GM12801 (cell line): Measurements from ENCODE around the gene APCDD1L.

ENCODE experiments used
- TF ChIP-seq, protein P1 (sequence below): IDR thresholded peaks from one replicate; pipeline ENCODE4 v1.5.1; 2011; ENCODE audit warnings: control low read depth; ENCODE audit not compliant: insufficient read length; ENCODE audit errors: extremely low read depth

APCDD1L gene

DNA sequence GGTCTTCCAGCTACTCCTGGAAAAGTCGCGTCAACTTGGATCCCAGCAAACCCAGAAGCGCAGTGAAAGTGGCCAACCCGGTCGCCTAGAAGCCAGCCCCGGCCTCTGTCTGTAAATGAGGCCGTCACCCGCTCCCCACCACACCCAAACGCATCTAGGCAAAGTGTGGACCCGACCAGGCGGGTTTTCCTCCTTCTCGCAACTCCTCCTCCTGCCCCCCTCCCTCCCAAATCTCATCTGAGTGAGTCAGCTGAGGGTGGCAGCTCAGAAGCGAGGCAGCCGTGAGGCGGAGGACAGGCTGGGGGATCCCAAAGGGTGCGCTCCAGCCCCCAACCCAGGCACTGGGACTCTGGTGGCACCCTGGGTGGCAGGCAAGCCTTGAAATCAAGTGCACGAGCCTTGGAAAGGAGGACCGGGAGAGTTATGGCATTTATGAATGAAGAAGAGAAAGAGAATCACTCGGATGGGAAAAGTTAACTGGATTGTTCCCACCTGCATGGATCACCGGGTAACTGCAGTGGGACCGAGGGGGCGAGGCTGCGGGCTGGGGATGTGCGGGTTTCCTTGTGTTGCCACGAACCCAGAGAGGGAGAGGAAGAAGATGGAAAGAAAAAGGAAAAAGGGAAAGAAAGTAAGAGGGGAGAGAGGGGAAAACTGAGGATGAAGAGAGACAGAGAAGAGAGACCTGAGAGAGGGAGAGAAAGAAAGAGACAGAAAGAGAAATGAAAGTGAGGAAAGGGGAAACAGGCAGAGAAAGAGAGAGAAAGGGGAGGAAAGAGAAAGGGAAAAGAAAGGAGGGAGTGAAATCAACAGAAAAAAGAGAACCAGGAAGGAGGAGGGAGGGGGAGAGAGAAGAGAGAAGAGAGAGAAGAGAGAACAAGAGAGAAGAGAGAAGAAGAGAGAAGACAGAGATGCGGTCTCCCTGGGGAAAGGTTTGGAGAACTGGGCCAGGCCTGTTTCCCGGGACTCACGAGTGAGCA lies at the start of gene APCDD1L:
Gene APCDD1L, minus strand, starts transcription at position 167 of the 980 bp plus-strand sequence. CDS start 692 bp downstream, outside the sequence.
- TF ChIP-seq, protein P1, sequence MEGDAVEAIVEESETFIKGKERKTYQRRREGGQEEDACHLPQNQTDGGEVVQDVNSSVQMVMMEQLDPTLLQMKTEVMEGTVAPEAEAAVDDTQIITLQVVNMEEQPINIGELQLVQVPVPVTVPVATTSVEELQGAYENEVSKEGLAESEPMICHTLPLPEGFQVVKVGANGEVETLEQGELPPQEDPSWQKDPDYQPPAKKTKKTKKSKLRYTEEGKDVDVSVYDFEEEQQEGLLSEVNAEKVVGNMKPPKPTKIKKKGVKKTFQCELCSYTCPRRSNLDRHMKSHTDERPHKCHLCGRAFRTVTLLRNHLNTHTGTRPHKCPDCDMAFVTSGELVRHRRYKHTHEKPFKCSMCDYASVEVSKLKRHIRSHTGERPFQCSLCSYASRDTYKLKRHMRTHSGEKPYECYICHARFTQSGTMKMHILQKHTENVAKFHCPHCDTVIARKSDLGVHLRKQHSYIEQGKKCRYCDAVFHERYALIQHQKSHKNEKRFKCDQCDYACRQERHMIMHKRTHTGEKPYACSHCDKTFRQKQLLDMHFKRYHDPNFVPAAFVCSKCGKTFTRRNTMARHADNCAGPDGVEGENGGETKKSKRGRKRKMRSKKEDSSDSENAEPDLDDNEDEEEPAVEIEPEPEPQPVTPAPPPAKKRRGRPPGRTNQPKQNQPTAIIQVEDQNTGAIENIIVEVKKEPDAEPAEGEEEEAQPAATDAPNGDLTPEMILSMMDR = no peak

DNA sequence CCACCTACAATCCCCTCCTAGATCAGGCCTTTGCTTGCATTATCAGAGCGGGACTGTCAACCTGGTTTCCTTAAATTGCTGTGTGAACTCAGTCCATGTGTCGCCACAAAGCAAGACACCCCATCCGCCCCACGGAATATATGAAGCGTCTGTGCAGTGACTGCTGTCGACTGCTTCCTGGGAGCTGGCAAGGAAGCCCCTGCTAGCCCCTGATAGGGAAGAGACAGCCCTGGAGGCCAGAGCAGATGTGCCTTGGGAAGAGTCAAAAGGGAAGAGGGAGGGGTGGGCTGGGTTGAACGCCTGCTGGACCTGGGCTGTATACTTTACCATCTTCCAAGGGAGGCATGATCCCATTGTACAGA lies 44.1 kb upstream of the APCDD1L start:
- TF ChIP-seq, protein P1 = no peak

DNA sequence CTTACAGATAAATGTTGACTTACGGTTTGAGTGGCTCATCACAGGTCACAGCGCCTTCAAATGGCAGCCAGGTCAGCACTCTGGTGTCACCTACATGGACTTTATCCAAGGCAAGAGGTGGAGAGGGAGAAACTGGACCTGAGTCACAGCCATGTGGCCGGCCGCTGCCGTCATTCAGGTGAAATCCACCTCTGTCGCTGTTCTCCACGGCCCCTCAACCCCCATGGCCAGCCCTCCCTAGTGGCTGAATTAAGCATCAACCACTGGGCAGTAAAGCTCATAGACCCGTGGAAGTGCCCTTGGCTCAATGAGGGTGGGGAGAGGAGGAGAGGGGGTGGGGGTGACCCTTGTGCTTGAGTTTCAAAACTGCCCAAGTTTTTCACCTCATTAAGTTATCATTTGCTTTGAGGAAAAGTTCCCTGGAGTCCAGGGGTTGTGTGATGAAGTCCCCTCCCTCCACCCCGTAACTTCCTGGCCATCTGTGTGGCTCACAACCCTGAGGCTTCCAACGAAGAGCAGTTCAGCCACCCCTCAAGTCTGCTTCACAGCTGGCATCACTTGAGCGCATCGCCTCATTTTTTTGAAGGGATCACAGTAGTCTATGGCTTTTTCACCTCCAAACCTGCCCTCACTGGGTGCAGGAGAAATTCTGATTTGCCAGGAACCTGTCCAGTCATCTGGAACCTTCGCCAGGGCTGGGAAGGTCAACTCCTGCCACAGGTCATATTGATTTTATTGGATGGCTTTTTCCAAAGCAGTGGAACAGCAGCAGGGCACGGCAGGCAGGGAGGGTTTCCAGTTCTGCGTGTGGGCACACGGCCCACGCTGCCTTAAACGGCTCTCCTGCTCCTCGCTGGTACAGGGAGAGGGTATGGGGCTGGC lies 43.5 kb upstream of the APCDD1L start:
- TF ChIP-seq, protein P1 = no peak

DNA sequence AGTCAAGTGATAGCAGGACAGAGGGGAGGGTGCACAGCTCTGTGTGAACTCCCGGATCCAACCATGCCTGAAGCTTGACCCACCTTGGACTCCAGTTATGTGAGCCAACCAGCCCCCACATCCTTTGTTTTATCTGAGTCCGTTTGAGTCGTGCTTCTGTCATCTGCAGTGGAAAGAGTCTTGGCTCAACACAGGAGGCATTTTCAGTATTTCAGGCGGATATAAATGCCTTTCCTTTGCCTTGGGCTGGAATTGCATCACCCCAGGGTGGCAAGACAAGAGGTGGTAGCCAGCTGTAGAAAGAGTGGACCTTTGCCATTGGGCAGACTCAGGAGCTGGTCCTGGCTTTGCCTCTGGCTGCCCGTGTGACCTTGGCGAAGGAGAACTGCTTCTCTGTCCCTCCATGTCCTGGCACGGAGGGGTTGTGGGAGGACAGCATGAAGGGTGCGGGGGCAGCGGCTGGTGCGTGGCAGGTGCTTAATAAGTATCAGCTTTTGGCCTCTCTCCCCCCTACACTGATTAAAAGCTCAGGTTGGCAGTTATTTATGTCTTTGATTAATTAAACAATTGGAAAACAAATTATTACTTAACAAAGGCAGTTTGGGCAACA lies 42.6 kb upstream of the APCDD1L start:
- TF ChIP-seq, protein P1 = no peak

DNA sequence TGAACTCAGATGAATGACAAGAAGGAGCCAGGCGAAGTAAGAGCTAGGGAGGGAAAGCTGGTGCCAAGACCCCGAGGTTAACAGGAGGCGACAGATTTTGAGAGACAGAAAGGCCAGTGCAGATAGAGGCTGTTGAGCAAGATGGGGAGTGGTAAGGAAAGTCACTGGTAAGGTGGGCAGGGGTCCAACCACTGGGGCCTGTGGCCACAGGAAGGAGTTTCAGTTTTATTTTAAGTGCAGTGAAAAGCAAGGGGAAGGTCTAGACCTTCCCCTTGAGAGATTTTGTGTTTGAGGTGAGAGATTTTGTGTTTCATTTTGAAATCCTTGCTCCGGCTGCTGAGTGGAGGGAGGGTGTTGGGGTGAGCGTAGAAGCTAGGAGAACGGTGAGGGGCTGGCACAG lies 41.8 kb upstream of the APCDD1L start:
- TF ChIP-seq, protein P1 = no peak

DNA sequence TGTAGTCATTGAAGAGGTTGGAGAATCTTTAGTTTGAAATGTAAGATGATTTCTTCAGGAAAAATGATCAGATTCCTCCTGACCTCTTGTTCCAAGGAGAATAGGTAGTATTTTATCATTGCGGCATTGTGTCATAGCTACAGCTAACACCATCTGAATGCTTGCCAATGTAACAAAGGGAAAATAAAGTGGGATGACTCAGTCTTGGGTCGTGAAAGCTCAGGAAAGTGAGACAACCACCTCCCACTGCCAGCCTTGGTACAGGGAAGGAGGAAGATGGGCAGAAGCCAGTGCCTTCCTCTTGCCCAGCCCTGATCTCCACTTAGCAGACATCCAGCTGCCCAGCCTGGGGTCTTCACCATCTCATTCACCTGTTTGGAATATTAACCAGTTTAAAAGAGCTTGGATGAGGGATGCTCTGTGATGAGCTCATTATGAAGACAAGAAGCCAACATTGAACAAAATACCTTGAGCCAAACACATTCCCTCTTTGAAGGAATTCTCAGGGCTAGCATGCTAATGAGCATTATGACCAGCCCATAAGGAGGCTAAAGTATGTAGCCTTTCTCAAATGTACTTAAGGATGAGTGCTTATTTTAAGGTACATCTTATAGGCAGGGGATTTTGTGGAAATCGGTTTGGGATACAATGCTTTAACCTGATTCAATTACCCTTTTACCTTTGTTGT lies 40.0 kb upstream of the APCDD1L start:
- TF ChIP-seq, protein P1 = no peak
